Calu3 (cell line): ENCODE results near the gene ASTE1. TPM values are rescaled to one million over a fixed set of nuclear protein-coding genes. Genes with fewer than 3 reads are reported as not detected.

Experiments
- BruUV-seq: library from RNA; stranded (reverse); fragments of 400-500 nt; replicated peaks from 2 replicates; lab custom pipeline; 2021; lab: Mats Ljungman, UMichigan
- CTCF ChIA-PET: fragments of 300-600 bp; sonication (Branson Sonifier 250); formaldehyde crosslinking; loops from one replicate; lab custom pipeline; 2022; ENCODE audit warnings: antibody characterized with exemption; lab: Charles Lee
- DNase-seq: peaks from one replicate; pipeline ENCODE4 v3.0.0; 2022
- H3K27ac Mint-ChIP-seq: one replicate; pipeline ENCODE4 v1.8.0; 2022; ENCODE audit warnings: mixed read lengths; ENCODE audit not compliant: unreplicated experiment
- H3K27me3 Mint-ChIP-seq: one replicate; pipeline ENCODE4 v1.8.0; 2022; ENCODE audit warnings: mixed read lengths; ENCODE audit not compliant: unreplicated experiment
- H3K36me3 Mint-ChIP-seq: one replicate; pipeline ENCODE4 v1.8.0; 2022; ENCODE audit warnings: mild to moderate bottlenecking, moderate library complexity, mixed read lengths; ENCODE audit not compliant: insufficient read depth, unreplicated experiment
- H3K4me1 Mint-ChIP-seq: one replicate; pipeline ENCODE4 v1.8.0; 2022; ENCODE audit warnings: mild to moderate bottlenecking, low read depth, mixed read lengths; ENCODE audit not compliant: unreplicated experiment
- H3K4me3 Mint-ChIP-seq: one replicate; pipeline ENCODE4 v1.8.0; 2022; ENCODE audit warnings: mild to moderate bottlenecking, low read depth, moderate library complexity, mixed read lengths; ENCODE audit not compliant: unreplicated experiment
- H3K9me3 Mint-ChIP-seq: one replicate; pipeline ENCODE4 v1.8.0; 2022; ENCODE audit warnings: low read depth, mixed read lengths; ENCODE audit not compliant: unreplicated experiment
- intact Hi-C: fragments of 100-400 bp; cut with micrococcal nuclease; formaldehyde crosslinking; loops from one replicate; pipeline ENCODE4 v1.10.0; 2022; ENCODE audit not compliant: unreplicated experiment
- total RNA-seq: library from RNA; stranded (reverse); gene quantifications from 2 replicates; pipeline ENCODE4 v1.2.3, GENCODE V29; 2022
- TF ChIP-seq, protein P1 (sequence below): fragments of 200-600 bp; IDR thresholded peaks from one replicate; pipeline ENCODE4 v1.8.0; 2022; ENCODE audit warnings: antibody characterized with exemption; ENCODE audit not compliant: unreplicated experiment

ASTE1 gene
- total RNA-seq, 1 experiment from 2014 or later: 12.5 TPM

DNA sequence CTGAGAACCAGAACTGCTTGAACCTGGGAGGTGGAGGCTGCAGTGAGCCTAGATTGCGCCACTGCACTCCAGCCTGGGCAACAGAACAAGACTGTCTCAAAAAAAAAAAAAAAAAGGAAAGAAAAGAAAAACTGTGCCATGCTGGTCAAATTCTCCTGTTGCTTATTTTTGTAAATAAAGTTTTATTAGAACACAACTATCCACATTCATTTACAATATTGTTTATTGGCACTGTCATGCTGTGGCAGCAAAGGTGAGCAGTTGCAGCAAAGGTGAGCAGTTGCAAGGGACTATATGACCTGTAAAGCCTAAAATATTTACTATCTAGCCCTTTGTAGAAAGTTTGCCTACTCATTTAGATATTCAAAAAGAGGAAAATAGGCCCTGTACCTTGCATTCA is 18.3 kb downstream of the ASTE1 start:
- no TSS peak for BruUV-seq
- TF ChIP-seq, protein P1, sequence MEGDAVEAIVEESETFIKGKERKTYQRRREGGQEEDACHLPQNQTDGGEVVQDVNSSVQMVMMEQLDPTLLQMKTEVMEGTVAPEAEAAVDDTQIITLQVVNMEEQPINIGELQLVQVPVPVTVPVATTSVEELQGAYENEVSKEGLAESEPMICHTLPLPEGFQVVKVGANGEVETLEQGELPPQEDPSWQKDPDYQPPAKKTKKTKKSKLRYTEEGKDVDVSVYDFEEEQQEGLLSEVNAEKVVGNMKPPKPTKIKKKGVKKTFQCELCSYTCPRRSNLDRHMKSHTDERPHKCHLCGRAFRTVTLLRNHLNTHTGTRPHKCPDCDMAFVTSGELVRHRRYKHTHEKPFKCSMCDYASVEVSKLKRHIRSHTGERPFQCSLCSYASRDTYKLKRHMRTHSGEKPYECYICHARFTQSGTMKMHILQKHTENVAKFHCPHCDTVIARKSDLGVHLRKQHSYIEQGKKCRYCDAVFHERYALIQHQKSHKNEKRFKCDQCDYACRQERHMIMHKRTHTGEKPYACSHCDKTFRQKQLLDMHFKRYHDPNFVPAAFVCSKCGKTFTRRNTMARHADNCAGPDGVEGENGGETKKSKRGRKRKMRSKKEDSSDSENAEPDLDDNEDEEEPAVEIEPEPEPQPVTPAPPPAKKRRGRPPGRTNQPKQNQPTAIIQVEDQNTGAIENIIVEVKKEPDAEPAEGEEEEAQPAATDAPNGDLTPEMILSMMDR: no peak
- Mint-ChIP-seq H3K4me3 (no peak overlapping the region), H3K27ac (no peak overlapping the region), H3K36me3 (peaks cover 33% of the 10 kb centered on the region), H3K9me3 (no peaks in the 10 kb centered on the region), H3K27me3 (no peaks in the 10 kb centered on the region), H3K4me1 (no peaks in the 10 kb centered on the region)
- no peak for DNase-seq
- intact Hi-C loops: no loop called here
- CTCF ChIA-PET: interaction anchor here (0.9 kb wide), 1 partner anchor 19 kb away, joined by 4 read pairs; the partner anchor contains the start of genes ASTE1 and NEK11

DNA sequence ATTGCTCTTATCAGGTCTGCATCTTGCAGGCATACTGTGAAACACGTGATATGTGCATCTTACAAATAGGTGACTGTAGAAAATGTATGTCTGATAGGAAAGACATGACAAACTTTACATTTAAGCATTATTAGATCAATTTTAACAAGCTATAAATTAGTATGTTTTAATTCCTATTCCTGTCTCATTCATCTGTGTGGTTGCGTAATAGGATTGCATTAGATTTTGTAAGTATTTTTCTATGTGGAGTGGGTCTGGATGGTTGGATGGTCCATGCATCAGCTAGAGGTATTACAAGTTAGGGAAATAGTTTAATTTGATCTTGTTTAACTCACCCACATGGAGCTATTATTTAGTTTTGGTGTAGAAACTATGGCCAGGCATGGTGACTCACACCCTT is 18.8 kb downstream of the ASTE1 start:
- Mint-ChIP-seq H3K27me3 (no peaks in the 10 kb centered on the region), H3K36me3 (peaks cover 28% of the 10 kb centered on the region), H3K27ac (no peak overlapping the region), H3K9me3 (no peaks in the 10 kb centered on the region), H3K4me1 (no peaks in the 10 kb centered on the region), H3K4me3 (no peak overlapping the region)
- TF ChIP-seq, protein P1: no peak
- intact Hi-C loops: no loop called here
- CTCF ChIA-PET: no interaction called here
- no peak for DNase-seq
- BruUV-seq: no TSS peak

DNA sequence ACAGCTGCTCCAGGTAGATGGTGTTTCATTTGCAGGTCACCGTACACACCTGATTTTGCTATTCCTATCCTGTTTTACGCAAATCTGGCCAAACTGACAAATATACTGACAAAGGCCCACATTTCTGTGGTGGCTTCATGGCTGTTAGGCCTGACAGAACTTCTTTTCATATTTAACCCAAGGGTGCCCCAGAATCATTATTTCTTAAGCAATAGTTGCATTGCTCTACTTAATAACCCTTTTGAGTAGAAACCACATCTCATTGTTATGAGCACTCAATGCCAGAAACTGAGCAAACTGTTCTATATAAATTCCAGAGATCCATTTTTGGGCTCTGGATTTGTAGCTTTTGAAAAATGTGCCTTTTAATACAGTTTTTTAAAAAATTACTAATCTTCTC is 19.4 kb downstream of the ASTE1 start:
- Mint-ChIP-seq H3K27me3 (no peaks in the 10 kb centered on the region), H3K4me3 (no peak overlapping the region), H3K9me3 (no peaks in the 10 kb centered on the region), H3K4me1 (no peaks in the 10 kb centered on the region), H3K27ac (no peak overlapping the region), H3K36me3 (peaks cover 31% of the 10 kb centered on the region)
- no TSS peak for BruUV-seq
- intact Hi-C loops: no loop called here
- CTCF ChIA-PET: no interaction called here
- TF ChIP-seq, protein P1: no peak
- DNase-seq: no peak

DNA sequence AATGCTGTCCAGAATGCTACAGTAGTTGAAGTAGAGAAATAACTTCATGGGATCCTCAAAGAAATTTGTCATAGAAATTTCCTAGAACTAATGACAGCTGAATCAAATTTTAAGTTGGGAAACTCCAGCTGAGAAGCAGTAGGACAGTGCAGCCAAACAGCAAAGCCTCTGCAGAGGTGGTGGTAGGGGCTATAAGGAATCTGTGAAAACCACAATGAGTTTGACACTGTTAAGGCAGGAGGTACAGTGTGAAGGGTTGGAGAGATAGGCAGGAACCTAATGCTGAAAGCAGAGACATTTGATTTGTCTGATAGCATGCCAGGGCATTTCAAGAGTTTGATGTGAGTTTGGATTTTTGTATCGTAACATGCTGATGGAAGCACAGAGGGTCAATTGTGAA is 22.0 kb downstream of the ASTE1 start:
- H3K27me3 Mint-ChIP-seq: no peaks in the 10 kb centered on the region
- TF ChIP-seq, protein P1: no peak
- H3K27ac Mint-ChIP-seq: no peak overlapping the region
- intact Hi-C loops: no loop called here
- no peaks in the 10 kb centered on the region for H3K4me1 Mint-ChIP-seq
- no peaks in the 10 kb centered on the region for H3K9me3 Mint-ChIP-seq
- H3K36me3 Mint-ChIP-seq: peaks cover 37% of the 10 kb centered on the region
- CTCF ChIA-PET: no interaction called here
- BruUV-seq: no TSS peak
- no peak overlapping the region for H3K4me3 Mint-ChIP-seq
- DNase-seq: no peak
